ENCODE measurements around the gene SPEM3.

The SPEM3 gene

GRCh38 chr17:7403977-7404736 is 24.5 kb upstream of the SPEM3 start, which contains the start of gene TMEM256:
Gene TMEM256 (minus strand): TSS chr17:7404097. CDS start chr17:7404084, 13 bp downstream.
- DNase-seq (ENCODE audit: low spot score): peak; percentile 97

GRCh38 chr17:7404737-7405349 is 23.8 kb upstream of the SPEM3 start:
- no peak for DNase-seq (ENCODE audit: low spot score)

- DNase-seq (ENCODE audit: low spot score): no peak
These were observed 23.1 kb upstream of the SPEM3 start for GRCh38 chr17:7405350-7406234.

GRCh38 chr17:7406235-7406825 is 22.3 kb upstream of the SPEM3 start:
- no peak for DNase-seq (ENCODE audit: low spot score)

- no peak for DNase-seq (ENCODE audit: low spot score)
These were observed 21.6 kb upstream of the SPEM3 start for GRCh38 chr17:7407082-7407481.

GRCh38 chr17:7407485-7408251 is 21.0 kb upstream of the SPEM3 start, which contains the start of gene NLGN2:
Gene NLGN2 (plus strand): TSS chr17:7407845. CDS start chr17:7408256, 411 bp downstream.
- no peak for DNase-seq (ENCODE audit: low spot score)

GRCh38 chr17:7408252-7408727 is 20.4 kb upstream of the SPEM3 start:
- DNase-seq (ENCODE audit: low spot score): no peak

GRCh38 chr17:7408863-7409262 is 19.8 kb upstream of the SPEM3 start:
- no peak for DNase-seq (ENCODE audit: low spot score)

GRCh38 chr17:7409716-7410115 is 18.9 kb upstream of the SPEM3 start:
- DNase-seq (ENCODE audit: low spot score): no peak

GRCh38 chr17:7410634-7411426 is 17.8 kb upstream of the SPEM3 start:
- no peak for DNase-seq (ENCODE audit: low spot score)

- no peak for DNase-seq (ENCODE audit: low spot score)
These were observed 17.3 kb upstream of the SPEM3 start for GRCh38 chr17:7411427-7411750.

GRCh38 chr17:7413346-7413985 is 15.2 kb upstream of the SPEM3 start:
- DNase-seq (ENCODE audit: low spot score): no peak

GRCh38 chr17:7414837-7415236 is 13.8 kb upstream of the SPEM3 start:
- no peak for DNase-seq (ENCODE audit: low spot score)

GRCh38 chr17:7415784-7416183 is 12.9 kb upstream of the SPEM3 start:
- no peak for DNase-seq (ENCODE audit: low spot score)

GRCh38 chr17:7416323-7416722 is 12.3 kb upstream of the SPEM3 start:
- DNase-seq (ENCODE audit: low spot score): no peak

- no peak for DNase-seq (ENCODE audit: low spot score)
These were observed 11.5 kb upstream of the SPEM3 start for GRCh38 chr17:7417056-7417655.

- DNase-seq (ENCODE audit: low spot score): no peak
These were observed 10.0 kb upstream of the SPEM3 start for GRCh38 chr17:7418472-7419152.

- DNase-seq (ENCODE audit: low spot score): no peak
These were observed 8.6 kb upstream of the SPEM3 start, which contains the start of gene SPEM1 for GRCh38 chr17:7419819-7420610. Gene SPEM1 (plus strand): TSS chr17:7420324. CDS start chr17:7420385, 61 bp downstream.
